Lower leg skin (tissue), 4 donors: ENCODE data around the gene RYR2. TPM values are rescaled to one million over a fixed set of nuclear protein-coding genes. Genes with fewer than 3 reads are reported as not detected.

Experiments used
- DNase-seq, 2 donors: peaks; one replicate each; pipeline ENCODE4 v3.0.0-alpha.2; 2019; ENCODE audit warnings: low spot score in 2 of 2
- H3K4me3 ChIP-seq: fragments of 200-600 bp; sonication (generic); 2 replicates; pipeline ENCODE4 v1.5.1; 2017; ENCODE audit warnings: mild to moderate bottlenecking, low read depth; ENCODE audit not compliant: poor library complexity, severe bottlenecking
- CTCF ChIP-seq, 3 donors: fragments of 450-650 bp; IDR thresholded peaks; one replicate each; pipeline ENCODE4 v1.5.1; 2016; ENCODE audit warnings: antibody characterized with exemption in 3 of 3, mild to moderate bottlenecking in 3 of 3, moderate library complexity in 2 of 3
- POLR2A ChIP-seq, 2 donors: fragments of 450-650 bp; IDR thresholded peaks; one replicate each; pipeline ENCODE4 v1.6.1; 2016 to 2017; ENCODE audit warnings: antibody characterized with exemption in 2 of 2, mild to moderate bottlenecking in 1 of 2, moderate library complexity in 1 of 2
- WGBS, 2 donors: methylation state at CpG; one replicate each; pipeline ENCODE4 v1.1.5; 2018; 5-methylcytosine and 5-hydroxymethylcytosine counted together
- intact Hi-C: fragments of 100-400 bp; cut with DNase I; formaldehyde crosslinking; loops from one replicate; pipeline ENCODE4 v1.15.0; 2023; ENCODE audit warnings: low total_unique reads
- total RNA-seq, 4 donors: library from RNA; depleted of rRNA; stranded (reverse); fragments of >200 nt; gene quantifications; one replicate each; pipeline ENCODE4 v1.1.0, GENCODE V29; 2016

The RYR2 gene
- total RNA-seq, 4 donors from 2014 or later: 0.19 to 0.97 (median 0.66) TPM

- intact Hi-C loops: no loop called here
- no peak for DNase-seq
- TF ChIP-seq POLR2A (IDR thresholded peaks at IDR 0.05) (no peak), CTCF (IDR thresholded peaks at IDR 0.05) (no peak)
- no peak overlapping the region for H3K4me3 ChIP-seq
- WGBS, 2 donors: 71 to 73% methylated on average over 3 of the region's 3 CpGs
These were observed 30.6 kb upstream of the RYR2 start for GRCh38 chr1:237011432-237011831.

- 84% methylated on average over 5 of the region's 5 CpGs for WGBS, 2 donors
- TF ChIP-seq CTCF (IDR thresholded peaks at IDR 0.05) (no peak), POLR2A (IDR thresholded peaks at IDR 0.05) (no peak)
- no peak overlapping the region for H3K4me3 ChIP-seq
- intact Hi-C loops: no loop called here
- no peak for DNase-seq
These were observed 29.6 kb upstream of the RYR2 start for GRCh38 chr1:237012361-237012760.

- TF ChIP-seq POLR2A (IDR thresholded peaks at IDR 0.05): no peak
- TF ChIP-seq CTCF (IDR thresholded peaks at IDR 0.05): no peak
- intact Hi-C loops: no loop called here
- no peak for DNase-seq
- 49 to 59% methylated on average over 15 of the region's 15 CpGs for WGBS, 2 donors
- H3K4me3 ChIP-seq: no peak overlapping the region
These were observed 29.1 kb upstream of the RYR2 start for GRCh38 chr1:237012788-237013383.

- DNase-seq: no peak
- TF ChIP-seq CTCF (IDR thresholded peaks at IDR 0.05) (no peak), POLR2A (IDR thresholded peaks at IDR 0.05) (no peak)
- intact Hi-C loops: no loop called here
- H3K4me3 ChIP-seq: no peak overlapping the region
- WGBS, 2 donors: 69 to 71% methylated on average over 5 of the region's 5 CpGs
These were observed 28.4 kb upstream of the RYR2 start for GRCh38 chr1:237013608-237014007.

GRCh38 chr1:237016626-237017025, 25.4 kb upstream of the RYR2 start:
- no peak overlapping the region for H3K4me3 ChIP-seq
- intact Hi-C loops: no loop called here
- 42 to 71% methylated on average over 1 of the region's 1 CpG for WGBS, 2 donors
- no peak for TF ChIP-seq CTCF (IDR thresholded peaks at IDR 0.05)
- DNase-seq: no peak

- TF ChIP-seq CTCF (IDR thresholded peaks at IDR 0.05): no peak
- no peak for DNase-seq
- no peak overlapping the region for H3K4me3 ChIP-seq
- intact Hi-C loops: no loop called here
These were observed 23.1 kb upstream of the RYR2 start for GRCh38 chr1:237018896-237019295.
